Measurements from ENCODE around the gene L3MBTL4. TPM values are rescaled to one million over a fixed set of nuclear protein-coding genes. Genes with fewer than 3 reads are reported as not detected.
A peak's percentile ranks its signal among the peaks of the same experiment; 100 is the strongest.

Gene L3MBTL4
- total RNA-seq, 1 experiment from 2014 or later, result 1.4 TPM

GRCh38 chr18:5979971-5980457 lies 434.7 kb downstream of the L3MBTL4 start:
- DNase-seq (ENCODE audit: low spot score), result no peak
- Mint-ChIP-seq H3K4me1 (peaks cover 29% of the 10 kb centered on the region), H3K27ac (no peak overlapping the region), H3K4me3 (no peak overlapping the region), H3K36me3 (no peaks in the 10 kb centered on the region), H3K27me3 (ENCODE audit: low read depth) (no peaks in the 10 kb centered on the region), H3K9me3 (no peaks in the 10 kb centered on the region)
- ChIA-PET POLR2A (no interaction called here), CTCF (interaction anchor here (0.8 kb wide), 1 partner anchor 65 kb away, joined by 3 read pairs; no protein-coding TSS in a partner anchor)
- ATAC-seq, result peak; percentile 45
- TF ChIP-seq FOXK1 (CRISPR knock-in tag; IDR thresholded peaks at IDR 0.05), result no peak
- TF ChIP-seq ZNF671 (CRISPR knock-in tag; IDR thresholded peaks at IDR 0.05), result no peak

DNA sequence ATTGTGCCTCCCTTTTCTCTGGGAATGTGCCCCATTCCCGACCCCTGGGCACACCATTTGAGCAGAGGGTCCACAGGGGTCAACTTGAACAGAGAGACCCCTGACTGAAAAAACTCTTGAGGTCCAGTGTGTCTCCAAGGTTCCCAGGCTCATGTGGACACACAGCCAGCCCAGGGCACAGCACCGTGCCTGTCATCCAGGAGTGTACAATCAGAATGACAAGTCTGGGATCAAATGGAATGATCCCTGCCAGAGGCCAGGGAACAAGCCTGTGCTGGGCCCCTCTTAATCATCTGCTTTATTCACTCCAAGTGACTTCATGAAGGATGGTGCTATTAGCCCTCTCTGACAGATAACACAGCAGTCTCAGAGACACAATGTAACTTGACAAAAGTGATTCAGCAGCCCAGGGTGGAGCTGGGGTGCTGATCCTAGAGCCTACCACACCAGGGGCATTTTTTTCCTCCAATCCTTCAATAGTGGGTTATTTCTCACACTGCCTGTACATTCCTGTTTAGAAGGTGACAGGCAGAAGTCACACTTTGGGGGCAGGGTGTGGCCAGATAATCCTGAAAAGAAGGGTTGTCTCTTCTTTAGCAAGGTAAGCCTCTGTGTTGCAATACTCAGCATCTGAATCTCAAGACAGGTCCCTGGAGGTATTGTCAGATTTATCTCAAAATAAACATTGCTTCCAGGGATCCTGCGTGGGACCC lies 435.4 kb downstream of the L3MBTL4 start:
- ATAC-seq (no peak), DNase-seq (ENCODE audit: low spot score) (no peak)
- no peak overlapping the region for H3K4me3 Mint-ChIP-seq
- no peaks in the 10 kb centered on the region for H3K36me3 Mint-ChIP-seq
- ChIA-PET POLR2A (no interaction called here), CTCF (interaction anchor here (0.8 kb wide), 1 partner anchor 65 kb away, joined by 3 read pairs; no protein-coding TSS in a partner anchor)
- TF ChIP-seq FOXJ3 (CRISPR knock-in tag; IDR thresholded peaks at IDR 0.05; ENCODE audit: borderline replicate concordance), result no peak
- no peak for TF ChIP-seq PREB (CRISPR knock-in tag; IDR thresholded peaks at IDR 0.05; ENCODE audit: borderline replicate concordance)
- no peak for TF ChIP-seq KAT7 (CRISPR knock-in tag; IDR thresholded peaks at IDR 0.05; ENCODE audit: borderline replicate concordance)
- TF ChIP-seq, protein P1, sequence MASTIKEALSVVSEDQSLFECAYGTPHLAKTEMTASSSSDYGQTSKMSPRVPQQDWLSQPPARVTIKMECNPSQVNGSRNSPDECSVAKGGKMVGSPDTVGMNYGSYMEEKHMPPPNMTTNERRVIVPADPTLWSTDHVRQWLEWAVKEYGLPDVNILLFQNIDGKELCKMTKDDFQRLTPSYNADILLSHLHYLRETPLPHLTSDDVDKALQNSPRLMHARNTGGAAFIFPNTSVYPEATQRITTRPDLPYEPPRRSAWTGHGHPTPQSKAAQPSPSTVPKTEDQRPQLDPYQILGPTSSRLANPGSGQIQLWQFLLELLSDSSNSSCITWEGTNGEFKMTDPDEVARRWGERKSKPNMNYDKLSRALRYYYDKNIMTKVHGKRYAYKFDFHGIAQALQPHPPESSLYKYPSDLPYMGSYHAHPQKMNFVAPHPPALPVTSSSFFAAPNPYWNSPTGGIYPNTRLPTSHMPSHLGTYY (CRISPR knock-in tag; IDR thresholded peaks at IDR 0.05), result no peak
- TF ChIP-seq STAT6 (CRISPR knock-in tag; conservative IDR thresholded peaks at IDR 0.05; ENCODE audit: low read depth), result no peak
- no peak for TF ChIP-seq CREM (CRISPR knock-in tag; IDR thresholded peaks at IDR 0.05)
- no peak for TF ChIP-seq ZNF532 (CRISPR knock-in tag; IDR thresholded peaks at IDR 0.05; ENCODE audit: borderline replicate concordance)
- no peak for TF ChIP-seq ZNF219 (CRISPR knock-in tag; IDR thresholded peaks at IDR 0.05; ENCODE audit: borderline replicate concordance)
- TF ChIP-seq MYBL2 (CRISPR knock-in tag; IDR thresholded peaks at IDR 0.05), result no peak
- TF ChIP-seq ZNF317 (CRISPR knock-in tag; IDR thresholded peaks at IDR 0.05; ENCODE audit: borderline replicate concordance, low read depth), result no peak
- H3K27ac Mint-ChIP-seq, result no peak overlapping the region
- H3K4me1 Mint-ChIP-seq, result peaks cover 24% of the 10 kb centered on the region
- no peaks in the 10 kb centered on the region for H3K27me3 Mint-ChIP-seq (ENCODE audit: low read depth)
- no peaks in the 10 kb centered on the region for H3K9me3 Mint-ChIP-seq

Measured in WTC11 (cell line).